Astrocyte of the spinal cord (primary cell): ENCODE measurements around the gene PKNOX2.

ENCODE experiments used
- DNase-seq: peaks from one replicate; pipeline ENCODE4 v3.0.0; 2011; ENCODE audit warnings: low read depth, low spot score
- H3K4me3 ChIP-seq: 2 replicates; pipeline ENCODE4 v1.5.1; 2011; ENCODE audit warnings: low read depth, mild to moderate bottlenecking, low read length, moderate library complexity
- CTCF ChIP-seq: IDR thresholded peaks from 2 replicates; pipeline ENCODE4 v1.5.1; 2012; ENCODE audit warnings: low read depth, mild to moderate bottlenecking, low read length, inconsistent platforms
- in situ Hi-C: cut with HindIII; loops from 2 replicates; pipeline ENCODE4 v1.10.0; 2017; ENCODE audit warnings: low sequenced_read_pairs

The PKNOX2 gene

DNA sequence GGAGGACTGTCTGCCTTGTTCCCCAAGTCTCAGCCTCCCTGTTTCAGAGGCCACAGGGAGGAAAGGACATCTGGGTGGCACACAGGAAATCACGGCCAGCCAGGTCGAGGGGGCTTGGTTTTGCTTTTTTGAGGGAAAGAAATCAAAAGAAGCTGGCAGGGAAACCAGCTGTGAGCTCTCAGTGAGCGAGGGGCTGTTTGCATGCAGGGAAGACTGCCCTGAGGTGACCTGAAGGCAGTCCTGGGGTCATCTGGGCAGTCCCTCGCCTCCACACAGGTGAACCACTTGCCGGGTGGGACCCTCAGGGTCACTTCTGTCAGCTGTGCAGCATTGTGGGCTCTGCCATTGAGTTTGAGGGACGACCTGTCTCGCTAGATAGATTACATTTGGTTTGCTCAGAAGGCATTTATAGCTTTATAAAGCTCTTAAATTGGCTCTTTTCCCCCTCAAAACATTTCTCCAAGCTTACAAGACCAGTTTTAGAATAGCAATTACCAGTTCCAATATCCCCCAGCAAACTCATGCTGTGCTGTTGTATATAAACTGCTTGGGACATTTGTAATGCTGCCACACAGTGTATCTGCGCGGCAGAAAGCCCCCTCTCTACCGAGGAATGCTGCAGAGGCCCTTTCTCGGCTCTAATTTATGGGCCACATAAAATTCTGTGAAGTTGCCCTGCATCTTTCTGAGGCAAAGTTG, 28.3 kb downstream of the PKNOX2 start:
- TF ChIP-seq CTCF: no peak
- in situ Hi-C loops: no loop called here
- no peak overlapping the region for H3K4me3 ChIP-seq
- DNase-seq: no peak

GRCh38 chr11:125193416-125193726, 28.8 kb downstream of the PKNOX2 start:
- TF ChIP-seq CTCF: no peak
- DNase-seq: no peak
- in situ Hi-C loops: no loop called here
- no peak overlapping the region for H3K4me3 ChIP-seq

DNA sequence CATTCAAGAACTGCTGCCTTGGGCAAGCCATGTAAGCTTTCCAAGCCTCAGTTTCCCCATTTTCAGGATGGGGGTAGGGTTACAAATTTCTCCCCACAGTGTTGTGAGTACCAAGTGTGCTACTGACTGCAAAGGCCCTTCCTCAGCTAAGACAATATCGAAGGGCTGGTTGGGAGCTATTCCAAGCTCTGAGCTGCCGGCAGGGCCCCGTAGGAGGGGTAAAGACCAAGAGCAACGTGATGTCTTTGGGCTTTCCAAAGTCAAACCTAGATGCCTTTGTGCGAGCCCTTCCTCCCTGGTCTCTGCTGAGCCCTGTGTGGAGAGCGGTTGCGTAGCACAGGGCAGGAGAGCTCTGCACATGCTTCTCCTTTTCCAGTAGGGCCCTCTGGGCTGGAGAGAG, 29.3 kb downstream of the PKNOX2 start:
- no peak for DNase-seq
- TF ChIP-seq CTCF: no peak
- H3K4me3 ChIP-seq: no peak overlapping the region
- in situ Hi-C loops: no loop called here

- in situ Hi-C loops: no loop called here
- TF ChIP-seq CTCF: no peak
- H3K4me3 ChIP-seq: no peak overlapping the region
- no peak for DNase-seq
These were observed 35.4 kb downstream of the PKNOX2 start for GRCh38 chr11:125199915-125200314.

DNA sequence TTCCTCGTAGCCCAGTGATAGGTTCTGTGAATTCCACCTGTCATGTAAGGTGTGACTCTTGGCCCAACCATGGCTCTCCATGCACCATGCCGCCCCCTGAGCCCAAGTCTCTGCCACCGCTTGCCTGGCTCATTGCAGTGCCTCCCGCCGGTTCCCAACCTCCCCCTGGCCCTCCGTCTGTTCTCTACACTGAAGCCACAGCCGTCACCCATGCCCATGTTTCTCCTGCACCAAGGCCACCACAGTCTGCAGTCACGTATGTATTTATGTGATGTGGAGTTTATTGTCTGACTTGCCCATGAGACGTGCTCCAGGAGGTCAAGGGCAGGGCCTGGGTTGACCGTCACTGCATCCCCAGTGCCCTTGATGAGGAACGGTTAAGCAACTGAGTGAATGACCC, 35.9 kb downstream of the PKNOX2 start:
- in situ Hi-C loops: no loop called here
- TF ChIP-seq CTCF: no peak
- H3K4me3 ChIP-seq: no peak overlapping the region
- no peak for DNase-seq

DNA sequence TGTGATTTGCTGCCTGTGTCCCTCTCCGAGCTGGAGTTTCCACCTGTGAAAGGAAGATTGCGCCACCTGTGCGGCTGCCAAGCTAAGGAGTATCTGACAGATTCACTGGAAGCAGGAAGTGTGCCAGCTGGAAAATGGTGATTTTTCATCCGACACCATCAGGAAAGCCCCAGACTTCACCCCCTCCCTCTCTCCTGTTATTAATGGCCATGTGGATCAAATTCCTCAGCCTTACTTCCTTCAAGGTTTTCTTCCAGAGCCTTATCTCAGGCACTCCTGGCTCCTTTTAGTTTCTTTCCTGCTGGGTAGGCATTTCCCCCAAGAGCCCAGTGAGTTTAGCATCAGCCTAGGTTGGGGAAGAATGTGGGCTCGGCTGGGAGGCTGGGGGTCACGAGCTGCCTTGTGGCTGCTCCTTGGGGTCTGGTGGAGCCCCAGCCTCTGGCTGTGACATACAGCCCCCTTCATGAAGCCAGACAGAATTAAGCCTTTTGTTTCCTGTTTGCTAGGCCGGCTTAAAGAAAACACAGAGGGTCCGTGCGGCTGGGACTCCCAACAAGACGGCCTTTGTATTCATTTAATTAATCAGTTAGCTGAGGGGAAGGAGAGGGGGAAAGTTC, 37.1 kb downstream of the PKNOX2 start:
- in situ Hi-C loops: no loop called here
- TF ChIP-seq CTCF: no peak
- DNase-seq: no peak
- no peak overlapping the region for H3K4me3 ChIP-seq
